ENCODE measurements around the gene ZC3HAV1. TPM values are rescaled to one million over a fixed set of nuclear protein-coding genes. Genes with fewer than 3 reads are reported as not detected.

ZC3HAV1 gene
- polyA plus RNA-seq, 1 donor (not counting 4 experiments of a cell fraction or from before 2014, with no cell fraction given), result 31.7 TPM

- H3K79me2 ChIP-seq (ENCODE audit: control insufficient read depth, insufficient read depth, low read length), result no peaks in the 10 kb centered on the region
- H3K9me3 ChIP-seq (ENCODE audit: control insufficient read depth, low read depth, low read length), result no peaks in the 10 kb centered on the region
- H3K4me1 ChIP-seq (ENCODE audit: control insufficient read depth, extremely low read depth, insufficient read depth, low read length), result peaks cover 15% of the 10 kb centered on the region
- dilution Hi-C loops (cut with MboI; ENCODE audit: extremely low pct_ligation_motif_present, low sequenced_read_pairs), result no loop called here
- no peak overlapping the region for H3K27ac ChIP-seq (ENCODE audit: control insufficient read depth, insufficient read depth, low read length)
- H3K4me3 ChIP-seq (ENCODE audit: control insufficient read depth in 2 of 3, extremely low read depth in 1 of 3, insufficient read depth in 2 of 3, low read depth in 1 of 3, low read length in 3 of 3), result no peak overlapping the region
- no peak overlapping the region for H2AFZ ChIP-seq (ENCODE audit: control insufficient read depth, low read length)
- H4K20me1 ChIP-seq (ENCODE audit: control insufficient read depth, extremely low read depth, insufficient read depth, low read length), result no peaks in the 10 kb centered on the region
- H3K9me1 ChIP-seq (ENCODE audit: control insufficient read depth, extremely low read depth, insufficient read depth, low read length), result no peaks in the 10 kb centered on the region
- H3K9ac ChIP-seq (ENCODE audit: control insufficient read depth, extremely low read depth, insufficient read depth, low read length), result no peak overlapping the region
- DNase-seq (ENCODE audit: low read depth, low spot score) (no peak), FAIRE-seq (no peak)
- H3K4me2 ChIP-seq (ENCODE audit: control insufficient read depth, extremely low read depth, insufficient read depth, low read depth, low read length), result peak overlapping the region; percentile 84
- H3K36me3 ChIP-seq (ENCODE audit: control insufficient read depth in 2 of 2, extremely low read depth in 1 of 2, insufficient read depth in 2 of 2, low read length in 2 of 2), result no peaks in the 10 kb centered on the region
- no peak for TF ChIP-seq EZH2 (IDR thresholded peaks at IDR 0.05; ENCODE audit: low read length)
- no peak for TF ChIP-seq CTCF (optimal IDR thresholded peaks at IDR 0.05 in 1 of 3, IDR thresholded peaks at IDR 0.05 in 1 of 3, conservative IDR thresholded peaks at IDR 0.05 in 1 of 3; ENCODE audit: extremely low read depth in 1 of 3, insufficient read depth in 2 of 3, low read length in 3 of 3)
- H3K27me3 ChIP-seq (ENCODE audit: control insufficient read depth, extremely low read depth, insufficient read depth, low read length), result peaks cover 3% of the 10 kb centered on the region
Observed at GRCh38 chr7:139117599-139118233, 8.2 kb upstream of the ZC3HAV1 start.

- Histone ChIP-seq H4K20me1 (ENCODE audit: control insufficient read depth, extremely low read depth, insufficient read depth, low read length) (no peaks in the 10 kb centered on the region), H3K79me2 (ENCODE audit: control insufficient read depth, insufficient read depth, low read length) (no peaks in the 10 kb centered on the region), H3K9me3 (ENCODE audit: control insufficient read depth, low read depth, low read length) (no peaks in the 10 kb centered on the region), H3K9me1 (ENCODE audit: control insufficient read depth, extremely low read depth, insufficient read depth, low read length) (no peaks in the 10 kb centered on the region), H3K27ac (ENCODE audit: control insufficient read depth, insufficient read depth, low read length) (no peak overlapping the region), H3K4me2 (ENCODE audit: control insufficient read depth, extremely low read depth, insufficient read depth, low read depth, low read length) (no peak overlapping the region), H3K27me3 (ENCODE audit: control insufficient read depth, extremely low read depth, insufficient read depth, low read length) (no peaks in the 10 kb centered on the region), H3K9ac (ENCODE audit: control insufficient read depth, extremely low read depth, insufficient read depth, low read length) (no peak overlapping the region), H2AFZ (ENCODE audit: control insufficient read depth, low read length) (no peak overlapping the region), H3K36me3 (ENCODE audit: control insufficient read depth in 2 of 2, extremely low read depth in 1 of 2, insufficient read depth in 2 of 2, low read length in 2 of 2) (no peaks in the 10 kb centered on the region), H3K4me1 (ENCODE audit: control insufficient read depth, extremely low read depth, insufficient read depth, low read length) (peaks cover 15% of the 10 kb centered on the region), H3K4me3 (ENCODE audit: control insufficient read depth in 2 of 3, extremely low read depth in 1 of 3, insufficient read depth in 2 of 3, low read depth in 1 of 3, low read length in 3 of 3) (no peak overlapping the region)
- DNase-seq (ENCODE audit: low read depth, low spot score), result no peak
- dilution Hi-C loops (cut with MboI; ENCODE audit: extremely low pct_ligation_motif_present, low sequenced_read_pairs), result no loop called here
- no peak for TF ChIP-seq EZH2 (IDR thresholded peaks at IDR 0.05; ENCODE audit: low read length)
- no peak for FAIRE-seq
Observed at GRCh38 chr7:139116999-139117398, 7.5 kb upstream of the ZC3HAV1 start.

DNA sequence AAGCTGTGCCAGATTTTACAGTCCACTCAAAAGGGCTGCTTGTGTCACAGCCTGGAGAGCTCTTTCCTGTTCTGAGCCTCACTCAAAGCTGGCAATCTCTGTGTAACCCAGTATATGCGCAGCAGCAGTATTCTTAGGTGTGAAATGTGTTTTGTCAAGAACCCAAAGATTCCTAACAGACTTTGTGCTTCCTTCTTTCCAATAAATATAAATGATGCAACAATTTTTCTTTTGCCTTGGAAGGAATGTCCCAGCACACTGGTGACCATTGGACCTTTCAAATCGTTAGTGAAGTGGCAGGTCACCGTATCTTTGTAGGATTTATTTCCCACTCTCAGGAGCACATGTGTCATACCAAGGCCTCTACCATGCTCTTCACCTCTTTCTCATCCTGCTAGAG, 5.6 kb upstream of the ZC3HAV1 start:
- DNase-seq (ENCODE audit: low read depth, low spot score) (no peak), FAIRE-seq (no peak)
- Histone ChIP-seq H3K27ac (ENCODE audit: control insufficient read depth, insufficient read depth, low read length) (no peak overlapping the region), H2AFZ (ENCODE audit: control insufficient read depth, low read length) (no peak overlapping the region), H3K36me3 (ENCODE audit: control insufficient read depth in 2 of 2, extremely low read depth in 1 of 2, insufficient read depth in 2 of 2, low read length in 2 of 2) (no peaks in the 10 kb centered on the region), H3K9me1 (ENCODE audit: control insufficient read depth, extremely low read depth, insufficient read depth, low read length) (no peaks in the 10 kb centered on the region), H3K27me3 (ENCODE audit: control insufficient read depth, extremely low read depth, insufficient read depth, low read length) (no peaks in the 10 kb centered on the region), H3K79me2 (ENCODE audit: control insufficient read depth, insufficient read depth, low read length) (no peaks in the 10 kb centered on the region), H3K4me1 (ENCODE audit: control insufficient read depth, extremely low read depth, insufficient read depth, low read length) (peaks cover 16% of the 10 kb centered on the region), H3K4me2 (ENCODE audit: control insufficient read depth, extremely low read depth, insufficient read depth, low read depth, low read length) (no peak overlapping the region), H4K20me1 (ENCODE audit: control insufficient read depth, extremely low read depth, insufficient read depth, low read length) (no peaks in the 10 kb centered on the region), H3K9me3 (ENCODE audit: control insufficient read depth, low read depth, low read length) (no peaks in the 10 kb centered on the region), H3K9ac (ENCODE audit: control insufficient read depth, extremely low read depth, insufficient read depth, low read length) (no peak overlapping the region), H3K4me3 (ENCODE audit: control insufficient read depth in 2 of 3, extremely low read depth in 1 of 3, insufficient read depth in 2 of 3, low read depth in 1 of 3, low read length in 3 of 3) (no peak overlapping the region)
- dilution Hi-C loops (cut with MboI; ENCODE audit: extremely low pct_ligation_motif_present, low sequenced_read_pairs), result no loop called here
- TF ChIP-seq EZH2 (IDR thresholded peaks at IDR 0.05; ENCODE audit: low read length) (no peak), CTCF (optimal IDR thresholded peaks at IDR 0.05 in 1 of 3, IDR thresholded peaks at IDR 0.05 in 1 of 3, conservative IDR thresholded peaks at IDR 0.05 in 1 of 3; ENCODE audit: extremely low read depth in 1 of 3, insufficient read depth in 2 of 3, low read length in 3 of 3) (no peak)
